ENCODE data around the gene GPRC5D.

GPRC5D gene

DNA sequence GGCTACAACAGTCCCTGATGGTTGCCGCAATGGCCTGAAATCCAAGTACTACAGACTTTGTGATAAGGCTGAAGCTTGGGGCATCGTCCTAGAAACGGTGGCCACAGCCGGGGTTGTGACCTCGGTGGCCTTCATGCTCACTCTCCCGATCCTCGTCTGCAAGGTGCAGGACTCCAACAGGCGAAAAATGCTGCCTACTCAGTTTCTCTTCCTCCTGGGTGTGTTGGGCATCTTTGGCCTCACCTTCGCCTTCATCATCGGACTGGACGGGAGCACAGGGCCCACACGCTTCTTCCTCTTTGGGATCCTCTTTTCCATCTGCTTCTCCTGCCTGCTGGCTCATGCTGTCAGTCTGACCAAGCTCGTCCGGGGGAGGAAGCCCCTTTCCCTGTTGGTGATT is 43.7 kb downstream of the GPRC5D start:
- DNase-seq (ENCODE audit: low read depth): no peak

DNA sequence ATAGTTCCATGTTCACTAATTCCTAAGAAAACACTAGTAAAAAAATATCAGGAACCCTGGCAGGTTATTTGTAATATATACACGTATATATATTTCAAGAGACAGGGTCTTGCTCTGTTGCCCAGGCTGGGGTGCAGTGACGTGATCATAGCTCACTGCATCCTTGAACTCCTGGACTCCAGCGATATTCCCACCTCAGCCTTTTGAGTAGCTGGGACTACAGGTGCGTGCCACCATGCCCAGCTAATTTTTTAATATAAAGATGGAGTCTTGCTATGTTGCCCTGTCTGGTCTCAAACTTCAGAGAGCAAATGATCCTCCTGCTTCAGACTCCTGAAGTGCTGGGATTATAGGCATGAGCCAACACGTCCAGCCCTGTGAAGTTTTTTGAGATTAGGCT is 44.4 kb downstream of the GPRC5D start:
- DNase-seq (ENCODE audit: low read depth): no peak

DNA sequence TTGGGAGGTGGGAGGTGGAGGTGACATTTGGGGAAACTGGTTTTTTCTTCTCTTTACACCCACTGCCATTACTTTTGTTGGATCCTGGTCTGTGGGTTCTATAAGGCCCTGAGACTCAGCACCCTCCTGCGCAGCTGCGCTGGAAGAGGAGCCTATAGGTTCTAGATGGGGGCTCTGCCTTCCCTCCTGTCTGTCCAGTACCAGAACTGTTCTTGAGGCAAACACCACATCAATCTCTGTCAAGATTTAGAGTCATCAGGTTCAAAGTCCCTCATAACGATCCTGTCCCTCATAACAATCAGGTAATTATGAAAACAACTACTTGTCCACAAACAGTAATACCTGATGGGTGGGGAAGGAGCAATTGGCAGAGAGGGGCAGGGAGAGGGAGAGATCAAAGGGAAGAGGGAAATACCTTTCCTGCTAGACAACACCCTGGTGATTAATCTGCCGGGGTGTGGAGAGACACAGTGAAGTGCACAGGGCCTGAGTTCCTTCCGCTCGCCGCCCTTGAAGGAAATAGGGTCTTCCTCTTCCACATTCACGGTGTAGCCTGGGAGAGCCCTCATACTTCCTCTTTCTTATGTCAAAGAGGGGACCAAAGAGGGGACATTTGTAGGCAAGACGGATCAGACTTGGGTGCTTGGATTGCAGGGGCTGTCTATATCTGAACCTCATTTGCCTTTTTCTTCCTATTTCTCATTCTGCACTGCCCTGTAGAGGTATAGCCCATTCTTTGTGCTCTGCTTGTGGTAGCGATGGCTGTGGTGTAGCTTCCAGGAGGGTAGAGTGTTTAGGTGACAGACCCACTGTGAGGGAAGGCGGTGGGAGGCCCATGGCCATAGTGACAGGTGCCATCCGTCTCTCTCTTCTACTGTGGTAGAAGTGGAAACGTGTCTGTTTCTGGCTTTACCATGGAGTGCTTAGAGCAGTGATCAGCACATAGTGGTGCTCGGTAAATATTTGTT is 48.0 kb downstream of the GPRC5D start:
- DNase-seq (ENCODE audit: low read depth): no peak

DNA sequence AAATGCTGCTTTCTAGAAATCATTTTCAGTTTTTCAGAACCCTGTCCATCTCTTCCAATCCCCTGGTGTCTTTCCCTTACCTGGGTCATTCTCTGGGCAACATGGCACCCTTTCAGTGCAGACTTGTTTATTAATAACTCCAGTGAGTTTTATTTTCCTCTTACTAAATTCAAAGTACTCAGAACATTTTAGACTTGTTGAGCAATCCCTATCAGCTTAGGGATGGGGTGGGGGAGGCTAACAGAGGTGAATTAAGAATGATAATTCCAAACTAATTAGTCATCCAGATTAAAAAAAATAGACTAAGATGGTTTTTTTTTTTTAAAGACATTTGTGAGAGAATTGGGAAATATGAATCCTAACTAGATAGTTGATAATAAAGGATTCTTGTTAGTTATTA is 49.9 kb downstream of the GPRC5D start:
- DNase-seq (ENCODE audit: low read depth): no peak

DNA sequence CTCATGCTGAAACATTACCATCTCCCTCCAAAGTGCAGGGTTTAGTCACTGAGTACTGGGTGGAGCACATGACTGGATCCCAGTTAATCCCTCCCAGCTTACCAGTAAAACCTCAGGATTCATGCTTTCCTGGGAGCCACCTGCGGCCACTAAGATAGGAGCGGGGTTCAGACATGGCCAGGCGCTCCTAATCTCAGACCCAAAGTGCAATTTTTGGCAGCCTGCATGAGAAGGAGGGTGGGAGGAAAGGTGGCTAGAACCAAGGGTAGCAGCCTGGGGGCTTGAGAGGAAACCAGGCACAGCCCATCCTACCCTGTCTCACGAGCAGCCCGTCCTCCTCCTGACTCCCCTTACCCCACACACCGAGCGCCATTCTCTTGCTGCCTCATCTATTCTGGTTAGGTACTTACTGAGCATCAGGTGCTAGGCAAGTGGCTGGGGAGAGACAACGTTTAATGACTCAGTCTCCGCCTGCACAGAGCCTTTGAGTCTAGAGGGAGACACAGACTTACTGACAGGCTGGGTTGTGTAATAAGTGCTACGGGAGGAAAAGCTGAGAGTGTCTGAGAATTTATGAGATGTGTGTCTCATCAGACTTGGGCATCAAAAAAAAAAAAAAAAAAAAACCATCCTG is 50.7 kb downstream of the GPRC5D start:
- no peak for DNase-seq (ENCODE audit: low read depth)

DNA sequence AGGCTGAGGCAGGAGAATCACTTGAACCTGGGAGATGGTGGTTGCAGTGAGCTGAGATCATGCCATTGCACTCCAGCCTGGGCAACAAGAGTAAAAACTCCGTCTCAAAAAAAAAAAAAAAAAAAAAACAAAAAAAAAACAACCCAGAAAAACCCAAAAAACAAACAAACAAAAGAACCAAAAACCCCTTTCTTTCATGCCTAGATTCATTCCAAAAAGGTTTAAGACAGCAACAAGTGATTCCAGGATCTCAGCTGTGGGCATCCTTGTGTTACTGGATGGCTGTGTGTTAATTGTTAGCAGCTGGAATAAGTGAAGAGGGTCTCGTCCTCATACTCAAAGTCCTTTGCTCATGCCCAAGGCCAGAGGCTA is 51.2 kb downstream of the GPRC5D start:
- no peak for DNase-seq (ENCODE audit: low read depth)

DNA sequence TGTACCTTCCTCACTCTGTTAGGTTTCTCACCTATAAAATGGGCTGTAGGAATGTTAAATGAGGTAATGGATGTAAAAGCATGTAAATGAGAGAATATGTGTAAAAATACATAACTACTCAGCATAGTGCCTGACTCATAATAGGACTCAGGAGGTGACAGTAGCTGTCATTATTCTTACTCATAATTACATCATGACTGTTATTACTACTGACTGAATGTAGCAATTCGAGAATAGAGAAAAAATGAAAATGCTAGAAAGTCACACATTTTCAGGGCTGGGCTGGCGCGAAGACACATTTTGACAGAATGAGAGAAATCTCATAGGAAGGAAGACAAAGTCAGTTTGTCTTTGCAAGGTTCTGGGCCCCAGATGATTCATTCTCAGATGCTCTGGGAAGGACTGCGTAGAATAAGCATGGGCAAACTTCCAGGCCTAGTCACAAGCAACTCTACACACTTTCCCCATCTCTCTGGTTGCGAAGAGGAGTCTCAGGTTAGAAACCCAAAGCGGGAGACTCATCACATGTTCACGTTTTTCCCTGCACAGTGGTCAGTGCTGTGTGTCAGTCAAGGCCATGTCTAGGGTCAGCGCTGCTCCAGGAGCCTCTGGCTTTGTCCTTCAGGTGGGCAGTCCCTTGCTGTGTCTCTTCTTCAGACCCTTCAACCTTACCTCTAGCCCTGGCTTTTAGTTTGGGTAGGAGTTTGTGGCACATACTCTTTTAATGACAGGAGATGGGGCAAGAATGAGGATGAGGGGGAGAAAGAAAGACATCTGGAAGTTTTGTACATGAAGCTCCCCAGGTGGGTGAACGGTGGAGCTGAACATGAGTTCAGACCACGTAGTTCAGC is 52.2 kb downstream of the GPRC5D start:
- DNase-seq (ENCODE audit: low read depth): peak; percentile 11

DNA sequence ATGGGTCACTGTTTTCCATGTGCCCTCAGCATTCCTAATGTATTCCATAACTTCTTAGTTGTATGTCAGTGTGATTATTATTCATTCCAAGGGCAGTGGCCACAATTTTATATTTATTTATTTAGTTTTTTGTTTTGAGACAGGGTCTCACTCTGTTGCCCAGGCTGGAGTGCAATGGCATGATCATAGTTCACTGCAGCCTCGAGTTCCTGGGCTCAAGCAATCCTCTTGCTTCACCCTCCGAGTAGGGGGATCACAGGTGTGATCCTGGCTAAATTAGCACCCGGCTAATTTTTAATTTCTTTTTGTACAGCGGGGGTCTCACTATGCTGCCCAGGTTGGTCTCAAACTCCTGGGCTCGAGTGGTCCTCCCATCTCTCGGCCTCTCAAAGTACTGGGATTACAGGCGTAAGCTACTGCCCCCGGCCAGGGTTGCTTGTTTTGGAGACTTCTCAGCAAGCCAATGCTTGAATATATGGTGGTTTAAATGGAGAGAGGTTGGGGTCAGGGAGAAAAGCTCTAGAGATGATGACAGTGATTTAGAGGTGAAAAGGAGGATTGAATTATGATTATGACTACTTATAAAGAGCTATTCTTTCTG is 53.0 kb downstream of the GPRC5D start:
- DNase-seq (ENCODE audit: low read depth): no peak

DNA sequence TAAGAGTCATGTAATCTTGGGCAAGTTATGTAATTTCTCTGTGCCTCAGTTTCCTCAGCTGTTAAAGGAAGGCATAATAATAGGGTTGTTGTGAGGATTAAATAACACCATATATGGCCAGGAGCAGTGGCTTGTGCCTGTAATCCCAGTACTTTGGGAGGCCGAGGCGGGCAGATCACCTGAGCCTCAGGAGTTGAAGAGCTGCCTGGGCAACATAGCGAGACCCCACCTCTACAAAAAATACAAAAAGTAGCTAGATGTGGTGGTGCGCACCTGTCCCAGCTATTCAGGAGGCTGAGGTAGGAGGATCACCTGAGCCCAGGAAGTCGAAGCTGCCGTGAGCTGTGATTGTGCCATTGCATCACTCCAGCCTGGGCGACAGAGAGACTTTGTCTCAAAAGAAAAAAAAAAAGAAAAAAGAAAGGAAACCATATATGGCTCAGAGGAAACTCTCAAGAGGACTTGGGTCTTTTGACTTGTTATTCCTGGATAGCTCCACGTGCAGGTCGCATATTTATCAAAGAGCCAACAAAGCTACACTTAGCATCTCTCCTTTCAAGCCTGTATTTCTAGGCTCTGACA is 53.7 kb downstream of the GPRC5D start:
- no peak for DNase-seq (ENCODE audit: low read depth)

DNA sequence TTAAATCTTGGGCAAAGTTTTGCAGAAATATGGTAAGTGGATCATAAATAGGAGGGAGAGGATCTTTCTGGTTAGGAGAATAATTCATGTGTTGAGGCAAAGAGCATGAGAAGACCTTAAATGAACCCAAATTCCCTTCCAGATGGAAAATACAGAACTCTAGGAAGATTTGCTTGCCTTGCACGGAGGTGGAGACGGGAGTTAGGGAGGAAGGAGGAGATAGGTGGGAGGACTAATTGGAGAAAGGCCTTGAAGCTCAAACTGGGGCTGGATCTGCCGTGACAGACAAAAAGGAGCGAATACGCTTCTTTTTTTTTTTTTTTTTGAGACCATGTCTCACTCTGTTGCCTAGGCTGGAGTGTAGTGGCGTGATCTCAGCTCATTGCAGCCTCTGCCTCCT is 54.7 kb downstream of the GPRC5D start:
- no peak for DNase-seq (ENCODE audit: low read depth)

DNA sequence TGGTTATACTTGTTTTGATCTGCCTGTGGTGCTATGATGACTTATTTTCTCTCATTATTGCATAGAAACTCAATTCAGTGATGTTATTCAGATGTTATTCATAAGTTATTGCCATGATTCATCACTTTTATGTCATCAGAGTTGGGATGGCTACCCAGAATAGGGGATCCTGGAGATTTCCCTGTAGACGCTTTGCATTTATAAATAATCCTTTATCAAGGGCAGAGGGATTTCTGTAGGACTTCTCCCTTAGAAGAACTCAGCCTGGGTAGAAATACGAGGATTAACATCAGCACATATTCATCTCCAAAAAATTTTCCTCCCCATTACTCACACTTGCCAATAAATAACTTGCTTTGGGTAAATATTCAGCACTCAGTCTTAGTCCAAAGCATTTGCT is 55.7 kb downstream of the GPRC5D start:
- DNase-seq (ENCODE audit: low read depth): no peak

DNA sequence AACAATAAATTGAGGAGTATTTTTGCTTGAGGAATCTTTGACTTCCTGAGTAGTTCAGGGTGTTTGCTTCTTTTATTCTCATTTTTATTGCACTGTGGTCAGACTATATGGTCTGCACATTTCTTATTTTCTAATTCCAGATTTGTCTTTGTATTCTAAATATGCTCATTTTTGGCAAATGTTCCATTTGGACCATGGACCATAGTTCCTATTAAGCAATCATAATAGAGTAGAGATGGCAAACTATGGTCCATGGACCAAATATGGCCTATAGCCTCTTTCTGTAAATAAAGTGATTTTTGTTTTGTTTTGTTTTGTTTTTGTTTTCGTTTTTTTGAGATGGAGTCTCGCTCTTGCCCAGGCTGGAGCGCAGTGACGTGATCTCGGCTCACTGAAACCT is 58.5 kb downstream of the GPRC5D start:
- no peak for DNase-seq (ENCODE audit: low read depth)

DNA sequence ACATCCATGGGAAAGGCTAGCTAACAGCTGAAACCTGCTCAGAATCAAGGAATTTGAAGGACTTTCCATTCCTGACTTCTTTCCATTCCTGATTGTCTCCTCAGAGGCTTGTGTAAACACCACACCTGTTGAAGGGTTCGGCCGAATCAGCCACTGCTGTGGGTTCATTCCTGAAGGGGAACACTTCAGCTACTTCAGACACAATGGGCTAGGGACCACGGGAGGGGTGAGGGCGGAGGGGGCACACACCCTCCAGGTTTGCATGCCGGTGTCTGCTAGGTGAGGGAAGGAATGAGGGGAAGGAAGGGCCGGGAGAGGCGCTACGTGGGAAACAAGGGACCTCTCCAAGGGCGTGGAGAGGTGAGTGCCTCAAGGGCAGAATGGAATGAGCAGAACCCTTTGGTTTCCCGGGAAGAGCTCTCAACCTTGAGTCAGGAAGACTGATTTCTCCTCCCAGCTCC is 59.3 kb downstream of the GPRC5D start:
- no peak for DNase-seq (ENCODE audit: low read depth)

DNA sequence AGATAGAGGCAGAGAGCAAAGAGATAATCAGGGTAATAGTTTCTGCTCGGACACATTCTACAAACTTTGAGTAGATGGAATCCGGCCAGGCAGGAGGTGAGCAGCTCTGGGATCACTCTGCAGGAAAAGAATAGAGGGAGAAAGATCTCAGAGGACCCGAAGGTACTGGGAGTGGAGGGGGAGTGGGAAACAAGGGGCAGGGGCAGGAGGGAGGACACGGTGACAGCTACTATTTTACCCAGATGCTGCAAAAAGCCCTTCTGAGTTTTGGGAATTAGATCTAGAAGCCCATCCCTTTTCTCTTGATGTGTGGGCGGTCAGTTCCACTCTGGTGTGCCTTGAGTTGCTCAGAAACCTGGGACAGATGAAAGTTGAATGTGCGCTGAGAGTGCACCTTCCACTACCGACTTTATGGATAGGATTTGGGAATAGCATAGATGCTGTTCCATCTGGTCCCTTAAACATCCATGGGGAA is 60.1 kb downstream of the GPRC5D start:
- no peak for DNase-seq (ENCODE audit: low read depth)

DNA sequence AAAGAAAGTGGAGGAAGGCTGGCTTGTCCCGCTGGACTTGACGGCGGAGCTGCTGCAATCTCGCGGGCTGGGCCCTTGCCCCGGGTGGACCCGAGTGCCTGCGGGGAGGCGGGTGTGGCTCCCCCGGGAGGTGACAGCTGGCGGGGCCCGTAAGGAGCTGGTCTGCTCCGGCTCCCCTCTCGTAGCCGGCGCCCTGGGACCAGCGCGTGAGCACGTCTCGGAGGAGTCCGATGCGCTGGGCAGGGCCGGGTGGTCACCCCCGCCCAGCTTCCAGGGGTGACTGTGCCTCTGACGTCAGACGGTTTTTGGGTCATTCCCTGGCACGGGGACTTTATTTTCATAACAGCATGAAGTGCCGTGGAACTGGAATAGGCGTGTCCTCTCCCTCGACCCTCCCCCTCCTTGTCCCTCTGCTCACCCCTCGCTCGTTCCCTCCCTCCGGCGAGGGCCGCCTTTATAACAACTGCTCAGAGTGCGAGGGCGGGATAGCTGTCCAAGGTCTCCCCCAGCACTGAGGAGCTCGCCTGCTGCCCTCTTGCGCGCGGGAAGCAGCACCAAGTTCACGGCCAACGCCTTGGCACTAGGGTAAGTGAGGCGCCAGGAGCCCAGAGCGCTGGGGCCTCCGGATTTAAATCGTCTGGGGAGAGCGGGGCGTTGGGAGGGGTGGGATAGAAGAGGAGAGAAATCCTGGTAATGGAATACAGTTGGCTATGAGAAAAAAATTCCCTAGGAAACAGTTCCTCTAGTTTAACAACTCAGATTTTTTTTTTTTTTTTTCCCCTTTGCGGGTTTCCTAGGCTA is 60.7 kb downstream of the GPRC5D start, which contains the start of gene GPRC5A:
Gene GPRC5A (plus strand): TSS at position 483 of the 801 bp plus-strand sequence. CDS start 16,688 bp downstream, outside the sequence.
- DNase-seq (ENCODE audit: low read depth): no peak
